GM12878 (cell line): ENCODE measurements around the gene CCDC12. TPM values are rescaled to one million over a fixed set of nuclear protein-coding genes. Genes with fewer than 3 reads are reported as not detected.

Experiments
- ATAC-seq: fragments of 200-7000 bp; cut with Tn5 transposase; 3 replicates; pipeline ENCODE4 v1.9.1; 2020; ENCODE audit warnings: mild to moderate bottlenecking, moderate library complexity
- BruUV-seq: library from RNA; stranded (reverse); fragments of 400-500 nt; replicated peaks from 2 replicates; lab custom pipeline; 2021; lab: Mats Ljungman, UMichigan
- CTCF ChIA-PET: fragments of 300-600 bp; sonication (Branson Sonifier 250); formaldehyde crosslinking; extraction: SDS; loops from one replicate; lab custom pipeline; 2021; ENCODE audit warnings: inconsistent platforms; lab: Yijun Ruan, JAX
- POLR2A ChIA-PET: fragments of 350-600 bp; formaldehyde crosslinking; extraction: SDS; loops from one replicate; lab custom pipeline; 2021; ENCODE audit warnings: inconsistent platforms; lab: Charles Lee
- RAD21 ChIA-PET: fragments of 300-600 bp; sonication (Branson Sonifier 250); formaldehyde crosslinking; loops from one replicate; lab custom pipeline; 2023; ENCODE audit warnings: antibody characterized with exemption; ENCODE audit not compliant: unreplicated experiment; lab: Charles Lee
- SMC1A ChIA-PET: fragments of 300-600 bp; sonication (Branson Sonifier 250); formaldehyde crosslinking; loops from one replicate; lab custom pipeline; 2023; ENCODE audit not compliant: unreplicated experiment, uncharacterized antibody; lab: Charles Lee
- DNase-seq: peaks from one replicate; pipeline ENCODE4 v3.0.0-alpha.2; 2011; ENCODE audit warnings: low read depth, low spot score
- FAIRE-seq: peaks from 3 replicates; lab custom pipeline; 2011; peaks lifted over from hg19 to GRCh38; lab: Jason Lieb, UNC
- H2AFZ ChIP-seq: 2 replicates; pipeline ENCODE4 v1.6.0; 2011; ENCODE audit warnings: low read depth, low read length, control low read depth; ENCODE audit not compliant: control insufficient read depth
- H3K27ac ChIP-seq: 2 replicates; pipeline ENCODE4 v1.5.1; 2011; ENCODE audit warnings: control low read depth; ENCODE audit not compliant: control insufficient read depth, insufficient read depth
- H3K27me3 ChIP-seq, 2 experiments: replicated peaks in 1 of 2; 2 replicates each; pipeline versions ENCODE4 v1.6.0 to v1.6.1; 2011; ENCODE audit warnings: low read length in 1 of 2; ENCODE audit not compliant: control insufficient read depth in 2 of 2, insufficient read depth in 2 of 2
- H3K36me3 ChIP-seq, 2 experiments: 2 replicates each; pipeline ENCODE4 v1.5.1; 2011; ENCODE audit warnings: low read length in 1 of 2; ENCODE audit not compliant: control insufficient read depth in 2 of 2, insufficient read depth in 2 of 2
- H3K4me1 ChIP-seq: 2 replicates; pipeline ENCODE4 v1.6.1; 2011; ENCODE audit warnings: mild to moderate bottlenecking, low read length, moderate library complexity, mixed read lengths; ENCODE audit not compliant: control insufficient read depth, insufficient read depth
- H3K4me2 ChIP-seq: 2 replicates; pipeline ENCODE4 v1.6.0; 2011; ENCODE audit warnings: control low read depth; ENCODE audit not compliant: control insufficient read depth, insufficient read depth
- H3K4me3 ChIP-seq: fragments of 200-600 bp; sonication (generic); 2 replicates; pipeline ENCODE4 v1.5.1; 2016
- H3K79me2 ChIP-seq: 2 replicates; pipeline ENCODE4 v1.6.0; 2011; ENCODE audit warnings: low read length; ENCODE audit not compliant: control insufficient read depth, insufficient read depth
- H3K9ac ChIP-seq: 2 replicates; pipeline ENCODE4 v1.8.0; 2011; ENCODE audit warnings: low read length, control low read depth, mixed read lengths; ENCODE audit not compliant: control insufficient read depth, insufficient read depth
- H3K9me3 ChIP-seq: replicated peaks from 3 replicates; pipeline ENCODE4 v1.5.1; 2011; ENCODE audit warnings: mild to moderate bottlenecking, low read length; ENCODE audit not compliant: control insufficient read depth, insufficient read depth
- H4K20me1 ChIP-seq: 2 replicates; pipeline ENCODE4 v1.6.0; 2011; ENCODE audit not compliant: control insufficient read depth, insufficient read depth
- BACH1 ChIP-seq: fragments of 450-650 bp; IDR thresholded peaks from 2 replicates; pipeline ENCODE4 v1.6.1; 2017; ENCODE audit warnings: mild to moderate bottlenecking, borderline replicate concordance
- CHD1 ChIP-seq: IDR thresholded peaks from 2 replicates; pipeline ENCODE4 v1.6.1; 2012; ENCODE audit warnings: low read depth, low read length, improper control_type of control experiment
- CHD2 ChIP-seq: IDR thresholded peaks from 2 replicates; pipeline ENCODE4 v1.6.1; 2011; ENCODE audit warnings: low read depth, low read length, improper control_type of control experiment, borderline replicate concordance
- IKZF1 ChIP-seq: fragments of 450-650 bp; conservative IDR thresholded peaks from 2 replicates; pipeline ENCODE4 v1.6.1; 2017; ENCODE audit warnings: antibody characterized with exemption, mild to moderate bottlenecking
- JUND ChIP-seq: IDR thresholded peaks from 2 replicates; pipeline ENCODE4 v1.6.1; 2012; ENCODE audit warnings: low read depth, mild to moderate bottlenecking, low read length, improper control_type of control experiment, moderate library complexity
- KAT2A ChIP-seq: conservative IDR thresholded peaks from 2 replicates; pipeline ENCODE4 v1.6.1; 2011; ENCODE audit warnings: low read depth, low read length; ENCODE audit not compliant: control insufficient read depth
- KLF5 ChIP-seq: fragments of 450-650 bp; IDR thresholded peaks from 2 replicates; pipeline ENCODE4 v1.6.1; 2014; ENCODE audit warnings: mild to moderate bottlenecking; ENCODE audit not compliant: partially characterized antibody
- MTA2 ChIP-seq: fragments of 450-650 bp; IDR thresholded peaks from 2 replicates; pipeline ENCODE4 v1.6.1; 2016; ENCODE audit warnings: low read depth, mild to moderate bottlenecking, moderate library complexity
- MXI1 ChIP-seq: fragments of 150-350 bp; IDR thresholded peaks from 2 replicates; pipeline ENCODE4 v1.6.1; 2011; ENCODE audit warnings: low read depth, mild to moderate bottlenecking, inconsistent platforms, low read length, improper control_type of control experiment
- NBN ChIP-seq: fragments of 450-650 bp; IDR thresholded peaks from 2 replicates; pipeline ENCODE4 v1.6.1; 2016
- NFYB ChIP-seq: IDR thresholded peaks from 2 replicates; pipeline ENCODE4 v1.6.1; 2011; ENCODE audit warnings: low read depth, mild to moderate bottlenecking, low read length, improper control_type of control experiment, moderate library complexity; ENCODE audit not compliant: insufficient read depth
- NRF1 ChIP-seq: conservative IDR thresholded peaks from 2 replicates; pipeline ENCODE4 v1.6.1; 2011; ENCODE audit warnings: mild to moderate bottlenecking, low read depth, low read length, improper control_type of control experiment
- PKNOX1 ChIP-seq: fragments of 450-650 bp; IDR thresholded peaks from 2 replicates; pipeline ENCODE4 v1.6.1; 2016; ENCODE audit warnings: mild to moderate bottlenecking
- RELB ChIP-seq: fragments of 450-650 bp; IDR thresholded peaks from 2 replicates; pipeline ENCODE4 v1.6.1; 2017; ENCODE audit warnings: low read depth, mild to moderate bottlenecking, moderate library complexity
- SIN3A ChIP-seq: IDR thresholded peaks from 2 replicates; pipeline ENCODE4 v1.6.1; 2012; ENCODE audit warnings: low read depth, low read length, improper control_type of control experiment
- YY1 ChIP-seq: IDR thresholded peaks from 2 replicates; pipeline ENCODE4 v1.6.1; 2011; ENCODE audit warnings: low read depth, mild to moderate bottlenecking, low read length
- WGBS: methylation state at CpG from one replicate; pipeline ENCODE4 v1.1.6; 2016; ENCODE audit warnings: low lambda C conversion rate; ENCODE audit not compliant: insufficient replicate concordance, insufficient coverage; ENCODE audit errors: missing lambda C conversion rate; 5-methylcytosine and 5-hydroxymethylcytosine counted together
- in situ Hi-C: fragments of 300-500 bp; cut with MboI; formaldehyde crosslinking; loops from 9 replicates; pipeline ENCODE4 v1.14.3; 2018; ENCODE audit warnings: mixed read lengths
- intact Hi-C: fragments of 100-400 bp; cut with micrococcal nuclease; formaldehyde crosslinking; loops from one replicate; pipeline ENCODE4 v1.14.2; 2022; ENCODE audit not compliant: unreplicated experiment
- polyA plus RNA-seq, 11 experiments: library from polyadenylated mRNA; depleted of rRNA in 4 of 11; unstranded in 6 of 11; stranded (reverse) in 5 of 11; fragments of >200 nt; fragmentation: Nextera tagmentation in 4 of 11; fragmentation: Illumina TruSeq in 1 of 11; extraction: Ambion mirVana in 4 of 11; extraction: Trizol in 1 of 11; gene quantifications; 1 replicate in 1 of 11; 2 replicates in 10 of 11; pipeline versions ENCODE4 v1.2.1 to v1.2.3, GENCODE V29; 2011 to 2016; ENCODE audit warnings: inconsistent platforms in 2 of 11, missing spikeins in 2 of 11, low read depth in 1 of 11
- total RNA-seq, 4 experiments: library from RNA; depleted of rRNA in 3 of 4; stranded (reverse); fragments of >200 nt in 3 of 4; fragmentation: Illumina TruSeq in 1 of 4; extraction: Trizol in 1 of 4; gene quantifications; 2 replicates each; pipeline versions ENCODE4 v1.2.1 to v1.2.3, GENCODE V29; 2013 to 2021

CCDC12 gene
- total and polyA plus RNA-seq, 10 of the 15 experiments (the other 5 are each of a cell fraction or from before 2014, with no cell fraction given), result 9.2 to 91.4 (median 61.3) TPM

GRCh38 chr3:47010111-47010712 lies 33.7 kb upstream of the CCDC12 start (continued):
- no peak for TF ChIP-seq RELB
- no peak for TF ChIP-seq KLF5
- no peak for TF ChIP-seq SIN3A

GRCh38 chr3:47009225-47010110 lies 32.9 kb upstream of the CCDC12 start:
- ATAC-seq (peak; percentile 96), FAIRE-seq (peak; percentile 41), DNase-seq (peak; percentile 40)
- Histone ChIP-seq H3K79me2 (no peaks in the 10 kb centered on the region), H3K4me1 (peaks cover 5% of the 10 kb centered on the region; the same call in 1 of the 2 replicates), H2AFZ (peak overlapping the region; percentile 19; the same call in 1 of the 2 replicates), H3K27ac (peak overlapping the region; percentile 66), H3K9ac (peak overlapping the region; percentile 66; the same call in 1 of the 2 replicates), H3K36me3 (peaks cover 11 to 32% of the 10 kb centered on the region in 2 experiments; a peak in 3 of 4 replicates), H3K4me3 (peak overlapping the region; percentile 36; the same call in 1 of the 2 replicates), H3K27me3 (no peaks in the 10 kb centered on the region), H3K9me3 (no peaks in the 10 kb centered on the region), H3K4me2 (peak overlapping the region; percentile 81), H4K20me1 (no peaks in the 10 kb centered on the region)
- no TSS peak for BruUV-seq
- ChIA-PET RAD21 (interaction anchor here (0.7 kb wide), 1 partner anchor 29 kb away, joined by 4 read pairs; no protein-coding TSS in a partner anchor), CTCF (interaction anchor here (0.6 to 1.2 kb wide), 4 partner anchors 12 to 210 kb away, joined by 3 to 5 read pairs (median 3); no protein-coding TSS in a partner anchor), POLR2A (interaction anchor here (0.5 to 1.2 kb wide), 3 partner anchors 25 to 83 kb away, joined by 3 to 4 read pairs (median 3); no protein-coding TSS in a partner anchor), SMC1A (interaction anchor here (0.8 to 1.2 kb wide), 3 partner anchors 10 to 219 kb away, joined by 3 read pairs; no protein-coding TSS in a partner anchor)
- WGBS, result 36% methylated on average over 81 of the region's 85 CpGs
- intact Hi-C loops, result loop anchor here (2.0 to 10.0 kb wide), 2 partner anchors 211 to 305 kb away; partner anchors contain the start of gene TMIE
- in situ Hi-C loops, result no loop called here
- TF ChIP-seq JUND, result no peak
- TF ChIP-seq KAT2A, result no peak
- TF ChIP-seq NRF1, result no peak
- peak; percentile 94 for TF ChIP-seq PKNOX1
- TF ChIP-seq NBN, result 0 out of 2 replicates have a peak, but pooled peaks have one; percentile 38
- TF ChIP-seq CHD2, result 0 out of 2 replicates have a peak, but pooled peaks have one; percentile 57
- TF ChIP-seq MTA2, result no peak
- peak; percentile 51; the same call in 1 of the 2 replicates for TF ChIP-seq MXI1
- peak; percentile 28; the same call in 1 of the 2 replicates for TF ChIP-seq YY1
- no peak for TF ChIP-seq CHD1
- 0 out of 2 replicates have a peak, but pooled peaks have one; percentile 18 for TF ChIP-seq IKZF1
- peak; percentile 80 for TF ChIP-seq NFYB
- TF ChIP-seq BACH1, result no peak
